SK-N-MC (cell line): ENCODE measurements around the gene ARSG.

Experiments used
- EZH2 ChIP-seq: fragments of 200-600 bp; sonication (generic); IDR thresholded peaks from one replicate; pipeline ENCODE4 v1.6.1; 2017; ENCODE audit warnings: antibody characterized with exemption
- FOXP2 ChIP-seq: optimal IDR thresholded peaks from 2 replicates; pipeline ENCODE3; 2011; ENCODE audit warnings: mild to moderate bottlenecking, moderate library complexity; ENCODE audit not compliant: insufficient read depth; ENCODE audit errors: extremely low read length, control extremely low read depth

DNA sequence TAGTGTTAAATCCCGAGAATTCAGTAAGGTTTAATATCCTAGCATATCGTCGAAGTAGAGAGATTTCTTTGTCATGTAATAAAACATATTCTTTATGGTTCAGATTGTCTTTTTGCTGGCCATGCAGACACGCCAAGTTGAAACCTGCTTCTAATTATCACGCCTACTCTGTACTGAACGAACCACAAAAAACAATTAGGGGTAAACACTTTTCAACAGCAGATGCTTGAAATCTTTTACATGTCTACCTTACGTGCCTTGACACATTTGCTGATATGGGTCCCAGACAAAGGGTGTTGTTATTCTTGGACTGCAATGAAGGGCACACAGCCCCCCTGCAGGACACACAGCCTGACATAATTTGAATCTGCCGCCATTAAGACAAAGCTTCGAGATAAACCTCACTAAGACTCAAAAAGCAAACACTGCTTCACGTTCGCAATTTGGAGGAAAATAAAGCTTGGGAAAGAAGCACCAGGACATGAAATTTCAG, 152.7 kb downstream of the ARSG start:
- TF ChIP-seq EZH2 (no peak), FOXP2 (no peak)
